Measurements from ENCODE around the gene ITGB7. TPM values are rescaled to one million over a fixed set of nuclear protein-coding genes. Genes with fewer than 3 reads are reported as not detected.

The ITGB7 gene
- total RNA-seq, 1 donor from 2014 or later, result 0.76 TPM

Other genes starting within 250 kb of the ITGB7 start
- gene EIF4B, start 200.8 kb downstream of the ITGB7 start, total RNA-seq, result 416 TPM
- gene TNS2, start 157.2 kb downstream of the ITGB7 start, total RNA-seq, result 122 TPM
- gene SPRYD3, start 127.9 kb downstream of the ITGB7 start, total RNA-seq, result 41.0 TPM
- 54.3 TPM for gene IGFBP6, start 109.6 kb downstream of the ITGB7 start, total RNA-seq
- not detected for gene SOAT2, start 103.8 kb downstream of the ITGB7 start, total RNA-seq
- gene ZNF740, start 26.5 kb downstream of the ITGB7 start, total RNA-seq, result 31.5 TPM
- gene CSAD, start 26.3 kb downstream of the ITGB7 start, total RNA-seq, result 10.8 TPM
- gene RARG, start 25.0 kb upstream of the ITGB7 start, total RNA-seq, result 18.2 TPM
- 0.97 TPM for gene ESPL1, start 61.0 kb upstream of the ITGB7 start, total RNA-seq
- gene PFDN5, start 88.3 kb upstream of the ITGB7 start, total RNA-seq, result 392 TPM
- 38.5 TPM for gene MYG1, start 92.4 kb upstream of the ITGB7 start, total RNA-seq
- 38.5 TPM for gene AAAS, start 114.4 kb upstream of the ITGB7 start, total RNA-seq
- not detected for gene SP7, start 129.1 kb upstream of the ITGB7 start, total RNA-seq
- gene SP1, start 172.9 kb upstream of the ITGB7 start, total RNA-seq, result 31.3 TPM
- not detected for gene AMHR2, start 216.6 kb upstream of the ITGB7 start, total RNA-seq
- gene PRR13, start 234.5 kb upstream of the ITGB7 start, total RNA-seq, result 59.4 TPM
- 494 TPM for gene PCBP2, start 244.9 kb upstream of the ITGB7 start, total RNA-seq